Heart right ventricle (tissue), 16 donors: ENCODE data around the gene PAAF1. TPM values are rescaled to one million over a fixed set of nuclear protein-coding genes. Genes with fewer than 3 reads are reported as not detected.
"Not testable (repeated sequence)": the region's sequence is repeated elsewhere in the genome, so short reads cannot be mapped to it uniquely, and the experiment has no call there.

Experiments used
- ATAC-seq, 8 donors: fragments of 200-7000 bp; cut with Tn5 transposase; one replicate each; pipeline ENCODE4 v1.9.1; 2020; ENCODE audit warnings: mild to moderate bottlenecking in 8 of 8, moderate library complexity in 8 of 8, moderate number of reproducible peaks in 1 of 8
- DNase-seq, 2 donors: peaks; one replicate each; pipeline ENCODE4 v3.0.0-alpha.2; 2020
- H3K27ac ChIP-seq, 10 donors: fragments of 200-600 bp; sonication (generic) in 2 of 10; one replicate each; pipeline versions ENCODE4 v1.5.0 to v1.8.0; 2020 to 2022; ENCODE audit warnings: mild to moderate bottlenecking in 3 of 10
- H3K27me3 ChIP-seq, 7 donors: fragments of 200-600 bp; one replicate each; pipeline ENCODE4 v1.8.0; 2021 to 2022; ENCODE audit warnings: mild to moderate bottlenecking in 2 of 7
- H3K36me3 ChIP-seq, 9 donors: fragments of 200-600 bp; sonication (generic) in 1 of 9; one replicate each; pipeline versions ENCODE4 v1.5.0 to v1.8.0; 2020 to 2022; ENCODE audit warnings: mild to moderate bottlenecking in 2 of 9
- H3K4me1 ChIP-seq, 9 donors: fragments of 200-600 bp; sonication (generic) in 1 of 9; one replicate each; pipeline versions ENCODE4 v1.5.0 to v1.8.0; 2020 to 2022; ENCODE audit warnings: mild to moderate bottlenecking in 4 of 9
- H3K4me3 ChIP-seq, 10 donors: fragments of 200-600 bp; sonication (generic) in 2 of 10; one replicate each; pipeline versions ENCODE4 v1.5.0 to v1.8.0; 2020 to 2022; ENCODE audit warnings: mild to moderate bottlenecking in 7 of 10, moderate library complexity in 2 of 10
- H3K9me3 ChIP-seq, 11 donors: fragments of 200-600 bp in 10 of 11; sonication (generic) in 2 of 11; one replicate each; pipeline versions ENCODE4 v1.5.0 to v1.8.0; 2013 to 2022; ENCODE audit warnings: mild to moderate bottlenecking in 2 of 11, control low read depth in 1 of 11, moderate library complexity in 1 of 11
- CTCF ChIP-seq, 9 donors: fragments of 200-600 bp; sonication (generic) in 2 of 9; IDR thresholded peaks; one replicate each; pipeline versions ENCODE4 v1.5.0 to v1.8.0; 2021 to 2022; ENCODE audit warnings: antibody characterized with exemption in 9 of 9, mild to moderate bottlenecking in 5 of 9, moderate library complexity in 1 of 9
- WGBS, 2 donors: extraction: QIAGEN DNeasy Blood & Tissue Kit; methylation state at CpG; one replicate each; pipeline ENCODE4 v1.1.7; 2013; ENCODE audit warnings: inconsistent platforms in 1 of 2; 5-methylcytosine and 5-hydroxymethylcytosine counted together
- intact Hi-C, 10 donors: fragments of 100-400 bp; cut with DNase I; formaldehyde crosslinking; loops; one replicate each; pipeline versions ENCODE4 v1.11.1 to v1.14.2; 2022
- polyA plus RNA-seq, 2 donors: library from polyadenylated mRNA; stranded (reverse); fragments of 200-250 nt; gene quantifications; one replicate each; pipeline ENCODE4 v1.2.3, GENCODE V29; 2013
- total RNA-seq, 10 donors: library from RNA; stranded (reverse); fragmentation: NEBNext Ultra II Directional in 3 of 10; extraction: Animal tissue kit (Norgen Biotek cat#: 25700) in 3 of 10; gene quantifications; one replicate each; pipeline versions ENCODE4 v1.2.1 to v1.2.4, GENCODE V29; 2021 to 2023
- donor health status: Arrhythmogenic right ventricular cardiomyopathy.
- donor health status: ischemic (EF 13 %, LVEDD 7.1; RV severe dilation, severe dysfunction).
- donor health status: healthy with polysubstance abuse.
- donor health status: DM: no; HTN: yes; CAD: no.
- donor health status: DM: no; HTN: no; CAD: no.
- donor health status: ischemic (EF 25% LVEDD 6.9; RV normal size, moderate dysfunction).
- donor health status: ischemic (EF 25% LVEDD 5.7; RV mildly dilated, moderate dysfunction).
- donor health status: healthy.
- donor health status: DM: yes; HTN: yes; CAD: no.
- donor health status: Ischemic cardiomyopathy.
- donor health status: ischemic (EF 35%, LVEDD 5.7; RV mildly dilated, moderate dysfunction).
- donor health status: nonischemic (EF 11% LVEDD 7.7; RV severe dilation, severe dysfunction).
- donor health status: DM: yes; HTN: yes; CAD: no.
- donor health status: PGD.
- donor health status: ischemic (EF 29% LVEDD 5.4; RV normal size, mild dysfunction).
- donor health status: nonischemic (EF 23%, LVEDD 6.1; RV moderate dilation, normal function).

The PAAF1 gene
- total and polyA plus RNA-seq, 12 donors: 7.7 to 27.4 (median 12.8) TPM

GRCh38 chr11:73878771-73879170 lies 2.0 kb downstream of the PAAF1 start:
- ATAC-seq (no peak), DNase-seq (no peak)
- Histone ChIP-seq H3K36me3 (peaks cover 0 to 32% (median under 1%) of the 10 kb centered on the region in 9 donors), H3K9me3 (no peaks in the 10 kb centered on the region), H3K27me3 (no peaks in the 10 kb centered on the region), H3K4me1 (peaks cover 0 to 27% (median 23%) of the 10 kb centered on the region in 9 donors), H3K27ac (no peak overlapping the region), H3K4me3 (no peak overlapping the region)
- intact Hi-C loops: loop anchor here in 4 of 10 donors (5.0 to 10.0 kb wide), 2 partner anchors 91 to 94 kb away; partner anchors contain the start of gene MRPL48 (in 4 of the 4)
- WGBS, 2 donors: 79 to 96% methylated on average over 1 of the region's 1 CpG
- no peak for TF ChIP-seq CTCF (IDR thresholded peaks at IDR 0.05)

- ATAC-seq, H3K27ac ChIP-seq, H3K27me3 ChIP-seq, intact Hi-C loops, DNase-seq, H3K9me3 ChIP-seq, H3K4me3 ChIP-seq: not testable (repeated sequence)
- Histone ChIP-seq H3K4me1 (peaks cover 0 to 20% (median 16%) of the 10 kb centered on the region in 9 donors), H3K36me3 (peaks cover 0 to 33% (median 0%) of the 10 kb centered on the region in 9 donors)
- 81 to 83% methylated on average over 9 to 10 of the region's 10 CpGs for WGBS, 2 donors
Observed at GRCh38 chr11:73880449-73880848, 3.6 kb downstream of the PAAF1 start.

- intact Hi-C loops: no loop called here
- TF ChIP-seq CTCF (IDR thresholded peaks at IDR 0.05): no peak
- no peak overlapping the region for H3K4me3 ChIP-seq
- H3K27ac ChIP-seq: no peak overlapping the region
- no peak for DNase-seq
- H3K27me3 ChIP-seq: no peaks in the 10 kb centered on the region
- no peaks in the 10 kb centered on the region for H3K4me1 ChIP-seq
- H3K36me3 ChIP-seq: peaks cover 0 to 58% (median 20%) of the 10 kb centered on the region in 9 donors
- H3K9me3 ChIP-seq: no peaks in the 10 kb centered on the region
- WGBS, 2 donors: 93 to 97% methylated on average over 2 of the region's 2 CpGs
- ATAC-seq: no peak
Observed at GRCh38 chr11:73883856-73884255, 7.1 kb downstream of the PAAF1 start.

- Histone ChIP-seq H3K27ac (no peak overlapping the region), H3K27me3 (no peaks in the 10 kb centered on the region), H3K9me3 (no peaks in the 10 kb centered on the region), H3K4me1 (peaks cover 0 to 6% (median 0%) of the 10 kb centered on the region in 9 donors), H3K4me3 (no peak overlapping the region), H3K36me3 (peaks cover 0 to 87% (median 38%) of the 10 kb centered on the region in 9 donors)
- 94 to 96% methylated on average over 3 of the region's 3 CpGs for WGBS, 2 donors
- DNase-seq (no peak), ATAC-seq (no peak)
- no peak for TF ChIP-seq CTCF (IDR thresholded peaks at IDR 0.05)
- intact Hi-C loops: no loop called here
Observed at GRCh38 chr11:73888244-73888643, 11.4 kb downstream of the PAAF1 start.

- Histone ChIP-seq H3K36me3 (peaks cover 0 to 87% (median 34%) of the 10 kb centered on the region in 9 donors), H3K27me3 (no peaks in the 10 kb centered on the region), H3K9me3 (no peaks in the 10 kb centered on the region), H3K27ac (no peak overlapping the region), H3K4me1 (peaks cover 0 to 6% (median 0%) of the 10 kb centered on the region in 9 donors), H3K4me3 (no peak overlapping the region)
- ATAC-seq: no peak
- no peak for DNase-seq
- 42 to 48% methylated on average over 1 of the region's 1 CpG for WGBS, 2 donors
- no peak for TF ChIP-seq CTCF (IDR thresholded peaks at IDR 0.05)
- intact Hi-C loops: no loop called here
Observed at GRCh38 chr11:73889019-73889418, 12.2 kb downstream of the PAAF1 start.
